Endothelial cell of umbilical vein (primary cell): ENCODE results near the gene PTPN6. TPM values are rescaled to one million over a fixed set of nuclear protein-coding genes. Genes with fewer than 3 reads are reported as not detected.

Experiments
- BruUV-seq: library from RNA; stranded (reverse); fragments of 400-500 nt; replicated peaks from 2 replicates; lab custom pipeline; 2021; lab: Mats Ljungman, UMichigan
- CTCF ChIA-PET: fragments of 300-600, 350-600 bp; sonication (Branson Sonifier 250); formaldehyde crosslinking; loops from one replicate; lab custom pipeline; 2021; ENCODE audit warnings: antibody characterized with exemption, inconsistent platforms; lab: Charles Lee
- POLR2A ChIA-PET: fragments of 300-600, 350-600 bp; sonication (Branson Sonifier 250); formaldehyde crosslinking; loops from one replicate; lab custom pipeline; 2021; ENCODE audit warnings: antibody characterized with exemption, inconsistent platforms; lab: Charles Lee
- DNase-seq: peaks from one replicate; pipeline ENCODE4 v3.0.0-alpha.2; 2011; ENCODE audit warnings: low read depth, low spot score
- FAIRE-seq: peaks from 2 replicates; lab custom pipeline; 2011; peaks lifted over from hg19 to GRCh38; lab: Jason Lieb, UNC
- H2AFZ ChIP-seq: 2 replicates; pipeline ENCODE4 v1.6.0; 2012; ENCODE audit warnings: low read depth, low read length, control low read depth, inconsistent platforms
- H3K27ac ChIP-seq: 2 replicates; pipeline ENCODE4 v1.5.1; 2011; ENCODE audit warnings: low read depth, mild to moderate bottlenecking, control low read depth, low read length, moderate library complexity; ENCODE audit not compliant: insufficient read depth
- H3K27me3 ChIP-seq, 2 experiments: 2 replicates each; pipeline versions ENCODE4 v1.6.0 to v1.6.1; 2011; ENCODE audit warnings: low read length in 2 of 2, mixed read lengths in 1 of 2; ENCODE audit not compliant: control insufficient read depth in 2 of 2, insufficient read depth in 2 of 2
- H3K36me3 ChIP-seq, 2 experiments: 2 replicates in 1 of 2; 3 replicates in 1 of 2; pipeline ENCODE4 v1.5.1; 2011; ENCODE audit warnings: low read length in 2 of 2, mild to moderate bottlenecking in 1 of 2, moderate library complexity in 1 of 2; ENCODE audit not compliant: control insufficient read depth in 2 of 2, insufficient read depth in 2 of 2; ENCODE audit errors: extremely low read depth in 1 of 2
- H3K4me1 ChIP-seq: 3 replicates; pipeline ENCODE4 v1.5.1; 2011; ENCODE audit warnings: mild to moderate bottlenecking, low read length; ENCODE audit not compliant: control insufficient read depth, insufficient read depth; ENCODE audit errors: extremely low read depth
- H3K4me2 ChIP-seq: 2 replicates; pipeline ENCODE4 v1.6.1; 2011; ENCODE audit warnings: low read length, control low read depth, mixed read lengths; ENCODE audit not compliant: insufficient read depth
- H3K4me3 ChIP-seq, 3 experiments: fragments of 200-600 bp in 1 of 3; sonication (generic), shearing (Covaris generic) in 1 of 3; replicated peaks in 1 of 3; 2 replicates each; pipeline ENCODE4 v1.5.1; 2011 to 2016; ENCODE audit warnings: control low read depth in 3 of 3, low read length in 3 of 3, mild to moderate bottlenecking in 2 of 3, inconsistent platforms in 1 of 3, low read depth in 1 of 3, moderate library complexity in 1 of 3; ENCODE audit not compliant: insufficient read depth in 1 of 3
- H3K79me2 ChIP-seq: 2 replicates; pipeline ENCODE4 v1.6.0; 2012; ENCODE audit warnings: low read length, inconsistent platforms; ENCODE audit not compliant: control insufficient read depth, insufficient read depth
- H3K9ac ChIP-seq: replicated peaks from 2 replicates; pipeline ENCODE3; 2011; ENCODE audit warnings: low read length, control low read depth; ENCODE audit not compliant: insufficient read depth; ENCODE audit errors: extremely low read depth
- H3K9me1 ChIP-seq: replicated peaks from 3 replicates; pipeline ENCODE4 v1.6.0; 2011; ENCODE audit warnings: mild to moderate bottlenecking, low read length; ENCODE audit not compliant: control insufficient read depth, insufficient read depth; ENCODE audit errors: extremely low read depth
- H3K9me3 ChIP-seq: replicated peaks from 2 replicates; pipeline ENCODE4 v1.5.1; 2012; ENCODE audit warnings: low read length, inconsistent platforms; ENCODE audit not compliant: control insufficient read depth, insufficient read depth
- H4K20me1 ChIP-seq: replicated peaks from 2 replicates; pipeline ENCODE3; 2011; ENCODE audit warnings: mild to moderate bottlenecking, low read length; ENCODE audit not compliant: control insufficient read depth, insufficient read depth; ENCODE audit errors: extremely low read depth
- CTCF ChIP-seq, 2 donors: IDR thresholded peaks; 1 replicate in 1 of 2; 2 replicates in 1 of 2; pipeline ENCODE4 v1.5.1; 2011; ENCODE audit warnings: low read length in 2 of 2, mild to moderate bottlenecking in 2 of 2, moderate library complexity in 2 of 2, control low read depth in 1 of 2, inconsistent platforms in 1 of 2, low read depth in 1 of 2; ENCODE audit not compliant: insufficient read depth in 1 of 2; ENCODE audit errors: extremely low read depth in 1 of 2
- EZH2 ChIP-seq: IDR thresholded peaks from 2 replicates; pipeline ENCODE4 v1.6.1; 2012; ENCODE audit warnings: borderline replicate concordance, low read depth, mild to moderate bottlenecking, moderate library complexity, low read length, inconsistent platforms; ENCODE audit not compliant: severe bottlenecking
- FOS ChIP-seq: IDR thresholded peaks from 2 replicates; pipeline ENCODE4 v1.6.1; 2011; ENCODE audit warnings: mild to moderate bottlenecking, low read length, moderate library complexity, borderline replicate concordance; ENCODE audit not compliant: insufficient read depth
- GATA2 ChIP-seq: IDR thresholded peaks from 2 replicates; pipeline ENCODE4 v1.7.0; 2011; ENCODE audit warnings: low read depth, mild to moderate bottlenecking, moderate library complexity, mixed read lengths, low read length; ENCODE audit not compliant: insufficient read length, insufficient read depth
- JUN ChIP-seq: IDR thresholded peaks from 2 replicates; pipeline ENCODE4 v1.6.1; 2011; ENCODE audit warnings: borderline replicate concordance, low read depth; ENCODE audit not compliant: insufficient read length, insufficient read depth
- MAX ChIP-seq: IDR thresholded peaks from 2 replicates; pipeline ENCODE4 v1.6.1; 2011; ENCODE audit not compliant: insufficient read depth, insufficient read length
- MYC ChIP-seq: IDR thresholded peaks from one replicate; pipeline ENCODE4 v1.6.1; 2011; ENCODE audit warnings: mild to moderate bottlenecking, low read depth, low read length
- POLR2A ChIP-seq: IDR thresholded peaks from 2 replicates; pipeline ENCODE4 v1.6.1; 2012; ENCODE audit warnings: low read depth, mild to moderate bottlenecking, control low read depth, low read length
- POLR2AphosphoS5 ChIP-seq: IDR thresholded peaks from 2 replicates; pipeline ENCODE4 v1.6.1; 2012; ENCODE audit warnings: low read depth, mild to moderate bottlenecking, control low read depth, low read length, moderate library complexity; ENCODE audit not compliant: insufficient read depth
- dilution Hi-C: fragments of 300-500 bp; cut with MboI; formaldehyde crosslinking; loops from one replicate; pipeline ENCODE4 v1.15.0; 2019; ENCODE audit warnings: low sequenced_read_pairs; ENCODE audit not compliant: extremely low pct_ligation_motif_present
- intact Hi-C: fragments of 100-400 bp; cut with micrococcal nuclease; formaldehyde crosslinking; loops from one replicate; pipeline ENCODE4 v1.10.0; 2022
- polyA plus RNA-seq, 4 experiments: library from polyadenylated mRNA; depleted of rRNA in 3 of 4; stranded (reverse) in 3 of 4; unstranded in 1 of 4; fragments of >200 nt; gene quantifications; 2 replicates each; pipeline versions ENCODE4 v1.2.1 to v1.2.3, GENCODE V29; 2011 to 2012; ENCODE audit warnings: missing spikeins in 1 of 4
- total RNA-seq: library from RNA; stranded (reverse); gene quantifications from 2 replicates; pipeline ENCODE4 v1.2.3, GENCODE V29; 2021

The PTPN6 gene
- total and polyA plus RNA-seq, 2 donors (not counting 3 experiments of a cell fraction or from before 2014, with no cell fraction given), result 0.25 to 1.6 TPM

GRCh38 chr12:6929466-6930452 is 21.4 kb upstream of the PTPN6 start:
- peak overlapping the region; percentile 88 to 92 (median 90) for H3K4me3 ChIP-seq
- CTCF ChIA-PET, result interaction anchor here (1.1 to 2.0 kb wide), 3 partner anchors 8 to 57 kb away, joined by 3 to 11 read pairs (median 5); partner anchors contain the start of gene SPSB2
- H3K9me1 ChIP-seq, result no peaks in the 10 kb centered on the region
- no peaks in the 10 kb centered on the region for H3K27me3 ChIP-seq
- H2AFZ ChIP-seq, result no peak overlapping the region
- no peak for FAIRE-seq
- dilution Hi-C loops (no loop called here), intact Hi-C loops (no loop called here)
- no peak overlapping the region for H3K27ac ChIP-seq
- peak overlapping the region; percentile 75 for H3K9ac ChIP-seq
- H4K20me1 ChIP-seq, result peaks cover 8% of the 10 kb centered on the region
- TF ChIP-seq MAX, result no peak
- TF ChIP-seq CTCF (IDR thresholded peaks at IDR 0.05; ENCODE audit: extremely low read depth in 1 of 2, insufficient read depth in 1 of 2, low read depth in 1 of 2, low read length in 2 of 2), result no peak
- no peak for TF ChIP-seq GATA2
- no peak for TF ChIP-seq POLR2AphosphoS5
- TF ChIP-seq POLR2A, result no peak
- TF ChIP-seq FOS, result no peak
- no peak for TF ChIP-seq JUN
- no peak for TF ChIP-seq EZH2
- TF ChIP-seq MYC, result no peak
- BruUV-seq, result TSS peak; percentile 7
- peaks cover 2 to 3% of the 10 kb centered on the region in 2 experiments for H3K36me3 ChIP-seq
- H3K79me2 ChIP-seq, result peaks cover 63% of the 10 kb centered on the region
- DNase-seq, result no peak
- peak overlapping the region; percentile 87 for H3K4me2 ChIP-seq
- peaks cover 62% of the 10 kb centered on the region for H3K4me1 ChIP-seq
- POLR2A ChIA-PET, result interaction anchor here (1.2 kb wide), 1 partner anchor 8 kb away, joined by 4 read pairs; no protein-coding TSS in a partner anchor
- no peaks in the 10 kb centered on the region for H3K9me3 ChIP-seq
